ENCODE results near the gene HMCN2.

DNA sequence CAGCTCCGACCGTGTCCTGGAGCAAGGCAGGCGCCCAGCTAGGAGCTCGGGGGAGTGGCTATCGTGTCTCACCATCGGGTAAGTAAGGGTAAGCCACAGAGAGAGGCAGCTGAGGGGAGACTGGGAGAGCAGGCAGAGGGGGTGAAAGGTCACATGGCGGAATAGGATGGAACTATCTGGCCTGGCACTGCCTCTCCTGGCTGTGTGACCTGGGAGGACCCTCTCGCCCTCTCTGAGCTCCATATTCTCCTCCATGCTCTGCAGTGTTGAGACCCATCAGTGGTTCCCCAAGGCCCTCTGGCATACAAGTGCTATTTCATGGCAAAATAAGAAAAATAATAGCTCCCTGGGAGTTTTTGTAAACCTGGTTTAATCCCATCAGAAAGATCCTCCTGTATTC, 135.3 kb downstream of the HMCN2 start:
- no peak for TF ChIP-seq CTCF (IDR thresholded peaks at IDR 0.05)
- TF ChIP-seq POLR2A (IDR thresholded peaks at IDR 0.05), result no peak
- no peak for TF ChIP-seq POLR2AphosphoS5 (IDR thresholded peaks at IDR 0.05)
- TF ChIP-seq EP300 (IDR thresholded peaks at IDR 0.05), result no peak

Data from upper lobe of left lung (tissue), 4 donors.